CD14-positive monocyte (primary cell): Measurements from ENCODE around the gene SPI1. TPM values are rescaled to one million over a fixed set of nuclear protein-coding genes. Genes with fewer than 3 reads are reported as not detected.

Experiments
- DNase-seq, 3 donors: peaks; one replicate each; pipeline ENCODE4 v3.0.0-alpha.2; 2011 to 2022
- H2AFZ ChIP-seq: 2 replicates; pipeline ENCODE4 v1.6.0; 2012; ENCODE audit warnings: mild to moderate bottlenecking, low read depth, low read length, inconsistent platforms; ENCODE audit not compliant: insufficient read depth, poor library complexity, severe bottlenecking
- H3K27ac ChIP-seq, 2 donors: 1 replicate in 1 of 2; 2 replicates in 1 of 2; pipeline ENCODE4 v1.5.1; 2012 to 2013; ENCODE audit warnings: low read length in 2 of 2, control low read depth in 1 of 2, inconsistent platforms in 1 of 2, low read depth in 1 of 2, mild to moderate bottlenecking in 1 of 2
- H3K27me3 ChIP-seq, 2 donors: one replicate each; pipeline versions ENCODE4 v1.6.0 to v1.6.1; 2011 to 2013; ENCODE audit warnings: low read length in 2 of 2; ENCODE audit not compliant: control insufficient read depth in 2 of 2, insufficient read depth in 2 of 2
- H3K36me3 ChIP-seq, 2 donors: replicated peaks in 1 of 2; 1 replicate in 1 of 2; 2 replicates in 1 of 2; pipeline versions ENCODE4 v1.5.1 to v1.6.1; 2012 to 2013; ENCODE audit warnings: low read length in 2 of 2, control low read depth in 1 of 2, inconsistent platforms in 1 of 2, mild to moderate bottlenecking in 1 of 2; ENCODE audit not compliant: insufficient read depth in 2 of 2, control insufficient read depth in 1 of 2
- H3K4me1 ChIP-seq, 2 donors: 1 replicate in 1 of 2; 2 replicates in 1 of 2; pipeline versions ENCODE4 v1.5.1 to v1.6.1; 2012 to 2013; ENCODE audit warnings: low read length in 2 of 2, control low read depth in 1 of 2, inconsistent platforms in 1 of 2, mild to moderate bottlenecking in 1 of 2, moderate library complexity in 1 of 2; ENCODE audit not compliant: insufficient read depth in 2 of 2, control insufficient read depth in 1 of 2
- H3K4me2 ChIP-seq: replicated peaks from 2 replicates; pipeline ENCODE3; 2012; ENCODE audit warnings: low read length, moderate library complexity, mild to moderate bottlenecking; ENCODE audit not compliant: poor library complexity, severe bottlenecking; ENCODE audit errors: extremely low read depth
- H3K4me3 ChIP-seq, 3 experiments: fragments of 200-600 bp in 1 of 3; sonication (generic) in 1 of 3; replicated peaks in 1 of 3; 1 replicate in 2 of 3; 2 replicates in 1 of 3; pipeline ENCODE4 v1.5.1; 2011 to 2013; ENCODE audit warnings: low read length in 3 of 3, mild to moderate bottlenecking in 3 of 3, control low read depth in 2 of 3, low read depth in 2 of 3, inconsistent platforms in 1 of 3, moderate library complexity in 1 of 3
- H3K79me2 ChIP-seq: 2 replicates; pipeline ENCODE4 v1.6.0; 2012; ENCODE audit warnings: mild to moderate bottlenecking, control low read depth, inconsistent platforms, low read length, moderate library complexity; ENCODE audit not compliant: insufficient read depth
- H3K9ac ChIP-seq: 2 replicates; pipeline ENCODE4 v1.6.0; 2017; ENCODE audit warnings: low read length, mild to moderate bottlenecking; ENCODE audit not compliant: insufficient read depth, poor library complexity, severe bottlenecking
- H3K9me3 ChIP-seq, 2 donors: replicated peaks in 1 of 2; 1 replicate in 1 of 2; 2 replicates in 1 of 2; pipeline versions ENCODE4 v1.5.1 to v1.6.1; 2012 to 2013; ENCODE audit warnings: low read length in 2 of 2, control low read depth in 1 of 2; ENCODE audit not compliant: control insufficient read depth in 1 of 2, insufficient read depth in 1 of 2
- H4K20me1 ChIP-seq: 2 replicates; pipeline ENCODE4 v1.6.0; 2012; ENCODE audit warnings: mild to moderate bottlenecking, low read length, control low read depth, moderate library complexity; ENCODE audit not compliant: insufficient read depth
- H3K27ac Mint-ChIP-seq, 7 donors: one replicate each; pipeline ENCODE4 v1.8.0; 2020; ENCODE audit warnings: mild to moderate bottlenecking in 7 of 7, mixed read lengths in 7 of 7, moderate library complexity in 6 of 7, inconsistent platforms in 2 of 7
- H3K27me3 Mint-ChIP-seq, 3 donors: one replicate each; pipeline ENCODE4 v1.8.0; 2021 to 2022; ENCODE audit warnings: low read depth in 3 of 3, mild to moderate bottlenecking in 3 of 3, mixed read lengths in 3 of 3, moderate library complexity in 3 of 3, inconsistent platforms in 1 of 3
- H3K36me3 Mint-ChIP-seq, 2 donors: one replicate each; pipeline ENCODE4 v1.8.0; 2020; ENCODE audit warnings: mixed read lengths in 2 of 2, inconsistent platforms in 1 of 2, mild to moderate bottlenecking in 1 of 2
- H3K4me1 Mint-ChIP-seq: one replicate; pipeline ENCODE4 v1.8.0; 2020; ENCODE audit warnings: mild to moderate bottlenecking, mixed read lengths
- H3K4me3 Mint-ChIP-seq, 2 donors: one replicate each; pipeline ENCODE4 v1.8.0; 2020; ENCODE audit warnings: mild to moderate bottlenecking in 2 of 2, mixed read lengths in 2 of 2, moderate library complexity in 1 of 2
- H3K9me3 Mint-ChIP-seq, 7 donors: one replicate each; pipeline ENCODE4 v1.8.0; 2020 to 2022; ENCODE audit warnings: mixed read lengths in 7 of 7, mild to moderate bottlenecking in 6 of 7, moderate library complexity in 6 of 7, inconsistent platforms in 2 of 7
- WGBS: methylation state at CpG from one replicate; pipeline ENCODE4 v1.1.5; 2013; ENCODE audit warnings: missing lambda C conversion rate; ENCODE audit not compliant: insufficient coverage; 5-methylcytosine and 5-hydroxymethylcytosine counted together
- intact Hi-C, 2 donors: fragments of 100-400 bp; cut with micrococcal nuclease; formaldehyde crosslinking; loops; one replicate each; pipeline versions ENCODE4 v1.15.0 to v1.15.1; 2023
- polyA plus RNA-seq, 3 donors: library from polyadenylated mRNA; depleted of rRNA in 1 of 3; unstranded in 2 of 3; stranded (reverse) in 1 of 3; fragments of 300-500 nt in 2 of 3; fragments of >200 nt in 1 of 3; fragmentation: Illumina TruSeq in 2 of 3; gene quantifications; 1 replicate in 2 of 3; 2 replicates in 1 of 3; pipeline ENCODE4 v1.2.3, GENCODE V29; 2012 to 2021
- TF ChIP-seq, protein P1 (sequence below): fragments of 200-600 bp; IDR thresholded peaks from one replicate; pipeline ENCODE4 v1.8.0; 2022; ENCODE audit warnings: antibody characterized with exemption, mild to moderate bottlenecking

SPI1 gene
- polyA plus RNA-seq, 3 donors, result 156 to 914 (median 223) TPM

DNA sequence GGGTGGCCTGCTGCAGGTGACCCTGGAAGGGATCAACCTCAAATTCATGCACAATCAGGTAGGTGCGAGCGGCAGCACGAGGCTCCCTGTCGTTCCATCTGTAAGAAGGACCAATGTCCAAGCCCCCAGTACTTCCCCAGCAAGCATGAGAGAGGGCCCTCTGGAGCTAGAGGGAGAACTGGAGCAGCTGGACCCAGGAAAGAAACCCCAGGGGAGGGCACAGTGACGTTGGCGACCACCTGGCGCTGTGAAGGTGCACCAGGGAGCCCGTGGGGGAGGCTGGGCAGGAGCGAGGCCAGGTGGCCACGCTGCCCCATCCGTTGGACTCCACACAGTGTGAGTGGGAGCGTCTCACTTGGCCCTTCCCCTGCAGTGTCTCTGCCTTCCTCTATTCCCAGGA lies 53.8 kb downstream of the SPI1 start:
- DNase-seq, result no peak
- H3K4me1 ChIP-seq, result peaks cover 0 to 6% of the 10 kb centered on the region in 2 donors
- H3K9me3 ChIP-seq, result no peaks in the 10 kb centered on the region
- peaks cover 31% of the 10 kb centered on the region for H4K20me1 ChIP-seq
- no peaks in the 10 kb centered on the region for H3K79me2 ChIP-seq
- H3K27me3 ChIP-seq, result no peaks in the 10 kb centered on the region
- peak overlapping the region in 1 of 7 donors; percentile 42 for H3K27ac Mint-ChIP-seq
- intact Hi-C loops, result no loop called here
- H3K9ac ChIP-seq, result no peak overlapping the region
- 91% methylated on average over 9 of the region's 12 CpGs for WGBS
- H3K4me3 ChIP-seq, result no peak overlapping the region
- TF ChIP-seq, protein P1, sequence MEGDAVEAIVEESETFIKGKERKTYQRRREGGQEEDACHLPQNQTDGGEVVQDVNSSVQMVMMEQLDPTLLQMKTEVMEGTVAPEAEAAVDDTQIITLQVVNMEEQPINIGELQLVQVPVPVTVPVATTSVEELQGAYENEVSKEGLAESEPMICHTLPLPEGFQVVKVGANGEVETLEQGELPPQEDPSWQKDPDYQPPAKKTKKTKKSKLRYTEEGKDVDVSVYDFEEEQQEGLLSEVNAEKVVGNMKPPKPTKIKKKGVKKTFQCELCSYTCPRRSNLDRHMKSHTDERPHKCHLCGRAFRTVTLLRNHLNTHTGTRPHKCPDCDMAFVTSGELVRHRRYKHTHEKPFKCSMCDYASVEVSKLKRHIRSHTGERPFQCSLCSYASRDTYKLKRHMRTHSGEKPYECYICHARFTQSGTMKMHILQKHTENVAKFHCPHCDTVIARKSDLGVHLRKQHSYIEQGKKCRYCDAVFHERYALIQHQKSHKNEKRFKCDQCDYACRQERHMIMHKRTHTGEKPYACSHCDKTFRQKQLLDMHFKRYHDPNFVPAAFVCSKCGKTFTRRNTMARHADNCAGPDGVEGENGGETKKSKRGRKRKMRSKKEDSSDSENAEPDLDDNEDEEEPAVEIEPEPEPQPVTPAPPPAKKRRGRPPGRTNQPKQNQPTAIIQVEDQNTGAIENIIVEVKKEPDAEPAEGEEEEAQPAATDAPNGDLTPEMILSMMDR, result no peak
- no peak overlapping the region for H3K4me3 Mint-ChIP-seq
- no peak overlapping the region for H3K4me2 ChIP-seq
- H3K9me3 Mint-ChIP-seq, result no peaks in the 10 kb centered on the region
- H3K27me3 Mint-ChIP-seq, result no peaks in the 10 kb centered on the region
- H2AFZ ChIP-seq, result no peak overlapping the region
- peaks cover 8% of the 10 kb centered on the region for H3K4me1 Mint-ChIP-seq
- peaks cover 63 to 64% of the 10 kb centered on the region in 2 donors for H3K36me3 Mint-ChIP-seq
- peaks cover 3 to 21% of the 10 kb centered on the region in 2 donors for H3K36me3 ChIP-seq
- no peak overlapping the region for H3K27ac ChIP-seq

GRCh38 chr11:47318166-47318565 lies 60.2 kb downstream of the SPI1 start:
- WGBS, result 100% methylated on average over 1 of the region's 2 CpGs
- Histone ChIP-seq H3K79me2 (no peaks in the 10 kb centered on the region), H2AFZ (no peak overlapping the region), H3K4me1 (no peaks in the 10 kb centered on the region), H4K20me1 (peaks cover 17% of the 10 kb centered on the region), H3K27me3 (no peaks in the 10 kb centered on the region), H3K36me3 (peaks cover 61 to 72% of the 10 kb centered on the region in 2 donors), H3K4me3 (no peak overlapping the region), H3K9ac (no peak overlapping the region), H3K27ac (no peak overlapping the region), H3K4me2 (no peak overlapping the region), H3K9me3 (no peaks in the 10 kb centered on the region)
- Mint-ChIP-seq H3K36me3 (peaks cover 58 to 86% of the 10 kb centered on the region in 2 donors), H3K27ac (peak overlapping the region in 1 of 7 donors; percentile 67), H3K9me3 (no peaks in the 10 kb centered on the region), H3K27me3 (no peaks in the 10 kb centered on the region), H3K4me3 (no peak overlapping the region), H3K4me1 (peaks cover 10% of the 10 kb centered on the region)
- intact Hi-C loops, result no loop called here
- DNase-seq, result no peak
- TF ChIP-seq, protein P1, result no peak
